ENCODE data around the gene KCTD19. TPM values are rescaled to one million over a fixed set of nuclear protein-coding genes. Genes with fewer than 3 reads are reported as not detected.

Gene KCTD19
- total and polyA plus RNA-seq, 8 donors: 0.09 to 0.70 (median 0.49) TPM; not detected in 2

DNA sequence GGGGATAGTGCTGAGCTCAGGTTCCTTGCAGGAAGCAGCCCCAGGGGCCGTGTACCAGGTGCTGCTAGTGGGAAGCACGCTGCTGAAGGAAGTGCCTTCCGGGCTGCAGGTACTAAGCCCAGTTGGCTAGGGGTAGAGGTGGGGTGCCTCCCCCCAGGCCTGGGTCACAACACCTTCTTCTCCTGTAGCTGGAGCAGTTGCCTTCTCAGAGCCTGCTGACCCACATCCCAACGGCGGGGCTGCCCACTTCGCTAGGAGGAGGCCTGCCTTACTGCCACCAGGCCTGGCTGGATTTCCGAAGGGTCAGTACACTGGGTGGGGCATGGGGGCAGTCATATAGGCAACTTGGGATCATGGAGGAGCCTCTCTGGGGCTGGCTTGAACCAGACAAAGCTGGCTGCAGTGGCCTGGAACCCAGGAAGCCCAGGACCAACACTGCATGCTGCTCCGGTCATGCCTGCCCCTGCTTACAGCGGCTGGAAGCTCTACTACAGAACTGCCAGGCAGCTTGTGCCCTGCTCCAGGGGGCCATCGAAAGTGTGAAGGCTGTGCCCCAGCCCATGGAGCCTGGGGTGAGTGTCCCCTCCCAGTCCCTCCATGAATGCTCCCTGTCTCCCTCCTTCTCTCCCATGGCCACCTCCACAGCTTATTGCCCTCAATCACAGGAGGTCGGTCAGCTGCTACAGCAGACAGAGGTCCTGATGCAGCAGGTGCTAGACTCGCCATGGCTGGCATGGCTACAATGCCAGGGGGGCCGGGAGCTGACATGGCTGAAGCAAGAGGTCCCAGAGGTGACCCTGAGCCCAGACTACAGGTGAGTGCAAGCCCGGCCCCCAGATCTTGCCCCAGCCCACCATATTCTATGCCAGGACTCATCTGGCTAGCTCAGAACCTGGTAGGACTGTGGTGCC, 44.8 kb downstream of the KCTD19 start:
- no peaks in the 10 kb centered on the region for H3K27me3 ChIP-seq
- no peak overlapping the region for H3K4me3 ChIP-seq
- intact Hi-C loops (cut with DNase I): no loop called here
- no peak for FAIRE-seq
- no peaks in the 10 kb centered on the region for H3K9me3 ChIP-seq
- no peak for ATAC-seq
- H3K36me3 ChIP-seq: no peaks in the 10 kb centered on the region
- 82 to 94% methylated on average over 14 of the region's 14 CpGs for WGBS, 2 donors
- DNase-seq: peak in 2 of 6 donors; percentile 20 to 51
- peaks cover 0 to 6% (median 0%) of the 10 kb centered on the region in 3 donors for H3K4me1 ChIP-seq
- TF ChIP-seq CTCF (IDR thresholded peaks at IDR 0.05): no peak
- no peak overlapping the region for H3K27ac ChIP-seq

DNA sequence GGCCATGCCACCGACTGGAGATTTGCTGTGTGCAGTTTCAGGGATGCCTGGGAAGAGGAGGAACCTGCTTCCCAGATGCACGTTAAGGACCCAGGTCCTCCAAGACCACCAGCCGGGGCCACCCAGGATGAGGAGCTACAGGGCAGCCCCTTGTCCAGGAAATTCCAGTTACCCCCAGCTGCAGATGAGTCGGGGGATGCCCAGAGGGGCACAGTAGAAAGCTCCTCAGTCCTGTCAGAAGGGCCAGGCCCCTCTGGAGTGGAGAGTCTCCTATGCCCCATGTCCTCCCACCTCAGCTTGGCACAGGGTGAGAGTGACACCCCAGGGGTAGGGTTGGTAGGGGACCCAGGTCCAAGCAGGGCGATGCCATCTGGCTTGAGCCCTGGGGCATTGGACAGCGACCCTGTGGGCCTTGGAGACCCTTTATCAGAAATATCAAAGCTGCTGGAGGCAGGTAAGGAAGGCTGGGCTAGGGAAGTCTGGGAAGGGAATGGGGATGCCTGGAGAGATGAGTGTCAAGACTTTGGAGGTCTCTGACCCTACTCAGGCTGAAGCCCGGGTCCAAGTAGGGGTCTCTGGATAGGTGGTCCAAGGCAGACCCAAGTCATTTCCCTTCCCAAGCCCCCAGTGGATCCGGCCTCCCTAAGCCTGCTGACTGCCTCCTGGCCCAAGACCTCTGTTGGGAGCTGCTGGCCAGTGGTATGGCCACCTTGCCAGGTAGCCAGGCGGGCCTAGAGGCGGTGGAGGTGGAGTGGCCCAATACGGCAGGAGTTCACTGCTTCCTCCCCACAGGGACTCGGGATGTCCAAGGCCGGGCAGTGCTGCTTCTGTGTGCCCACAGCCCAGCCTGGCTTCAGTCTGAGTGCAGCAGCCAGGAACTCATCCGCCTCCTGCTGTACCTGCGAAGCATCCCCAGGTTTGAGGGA, 46.2 kb downstream of the KCTD19 start:
- TF ChIP-seq CTCF (IDR thresholded peaks at IDR 0.05): no peak
- Histone ChIP-seq H3K4me1 (peaks cover 0 to 6% (median 0%) of the 10 kb centered on the region in 3 donors), H3K4me3 (no peak overlapping the region), H3K9me3 (no peaks in the 10 kb centered on the region), H3K36me3 (no peaks in the 10 kb centered on the region), H3K27me3 (no peaks in the 10 kb centered on the region), H3K27ac (no peak overlapping the region)
- ATAC-seq (no peak), FAIRE-seq (no peak), DNase-seq (no peak)
- intact Hi-C loops (cut with DNase I): no loop called here
- WGBS, 2 donors: 93% methylated on average over 15 of the region's 15 CpGs

DNA sequence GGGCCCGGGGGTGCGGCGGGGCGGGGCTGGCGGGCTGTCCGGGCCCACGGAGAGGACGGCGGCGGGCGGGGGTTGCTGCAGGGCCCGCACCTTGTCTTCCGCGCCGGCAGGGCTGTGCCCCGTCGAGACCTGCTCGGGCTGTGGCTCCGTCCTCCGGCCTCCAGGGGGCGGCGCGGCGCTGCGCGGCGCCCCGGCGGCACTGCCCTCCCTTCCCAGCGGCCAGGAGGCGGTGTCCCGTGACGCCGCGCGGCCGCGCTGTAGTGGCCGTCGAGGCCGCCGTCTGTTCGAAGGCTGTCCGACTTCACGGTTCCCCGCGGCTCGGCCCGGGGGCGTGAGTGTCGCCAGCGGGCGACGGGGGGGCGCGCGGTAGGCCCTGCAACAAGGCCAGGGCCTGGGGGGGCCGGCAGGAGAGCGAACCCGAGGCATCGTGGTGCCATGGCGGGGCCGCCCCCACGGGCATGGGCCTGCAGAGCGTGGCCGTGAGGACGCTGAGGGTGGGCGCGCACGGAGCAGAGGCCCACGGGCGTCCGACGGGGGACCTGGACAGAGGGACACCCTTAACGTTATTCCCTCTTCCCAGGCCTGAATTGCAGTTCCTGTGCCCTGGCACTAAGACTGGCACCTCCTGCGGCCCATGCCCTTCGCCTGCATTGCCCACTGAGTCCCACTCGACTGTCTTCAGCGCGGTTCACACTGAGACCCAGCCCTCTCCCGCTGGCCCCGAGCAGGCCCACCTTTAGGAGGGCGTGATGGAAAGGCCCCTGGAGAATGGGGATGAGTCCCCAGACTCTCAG, 47.0 kb downstream of the KCTD19 start, which contains the start of gene PLEKHG4:
Gene PLEKHG4 (plus strand): TSS at position 237 of the 794 bp plus-strand sequence. CDS start 513 bp downstream, at position 750.
- H3K4me3 ChIP-seq: peak within 1 kb of the TSS; percentile 43 to 85 (median 64)
- ATAC-seq: peak; percentile 91 to 98 (median 95)
- H3K4me1 ChIP-seq: peaks cover 0 to 5% (median 0%) of the 10 kb centered on the region in 3 donors
- FAIRE-seq: no peak
- DNase-seq: peak; percentile 60 to 91 (median 84)
- intact Hi-C loops (cut with DNase I): no loop called here
- H3K36me3 ChIP-seq: no peaks in the 10 kb centered on the region
- no peaks in the 10 kb centered on the region for H3K9me3 ChIP-seq
- H3K27me3 ChIP-seq: no peaks in the 10 kb centered on the region
- peak within 1 kb of the TSS in 1 of 4 donors; percentile 27 for H3K27ac ChIP-seq
- 26 to 27% methylated on average over 71 to 83 of the region's 83 CpGs for WGBS, 2 donors
- TF ChIP-seq CTCF (IDR thresholded peaks at IDR 0.05): peak; percentile 63 to 79 (median 68)

GRCh38 chr16:67278773-67279295, 47.7 kb downstream of the KCTD19 start:
- FAIRE-seq (no peak), DNase-seq (no peak), ATAC-seq (peak; percentile 43 to 65 (median 50))
- intact Hi-C loops (cut with DNase I): no loop called here
- Histone ChIP-seq H3K4me3 (peak overlapping the region; percentile 43 to 85 (median 64)), H3K27me3 (no peaks in the 10 kb centered on the region), H3K36me3 (no peaks in the 10 kb centered on the region), H3K4me1 (peaks cover 0 to 3% (median 0%) of the 10 kb centered on the region in 3 donors), H3K9me3 (no peaks in the 10 kb centered on the region), H3K27ac (no peak overlapping the region)
- no peak for TF ChIP-seq CTCF (IDR thresholded peaks at IDR 0.05)
- 2 to 3% methylated on average over 20 to 42 of the region's 42 CpGs for WGBS, 2 donors

Data from pancreas (tissue), 10 donors.